Left hindlimb (tissue), 1 donor: ENCODE results near the gene FOXP2.
"Not testable (repeated sequence)": the region's sequence is repeated elsewhere in the genome, so short reads cannot be mapped to it uniquely, and the experiment has no call there.

Source experiments
- DNase-seq: peaks from one replicate; pipeline ENCODE4 v3.0.0-alpha.2; 2018

FOXP2 gene

DNA sequence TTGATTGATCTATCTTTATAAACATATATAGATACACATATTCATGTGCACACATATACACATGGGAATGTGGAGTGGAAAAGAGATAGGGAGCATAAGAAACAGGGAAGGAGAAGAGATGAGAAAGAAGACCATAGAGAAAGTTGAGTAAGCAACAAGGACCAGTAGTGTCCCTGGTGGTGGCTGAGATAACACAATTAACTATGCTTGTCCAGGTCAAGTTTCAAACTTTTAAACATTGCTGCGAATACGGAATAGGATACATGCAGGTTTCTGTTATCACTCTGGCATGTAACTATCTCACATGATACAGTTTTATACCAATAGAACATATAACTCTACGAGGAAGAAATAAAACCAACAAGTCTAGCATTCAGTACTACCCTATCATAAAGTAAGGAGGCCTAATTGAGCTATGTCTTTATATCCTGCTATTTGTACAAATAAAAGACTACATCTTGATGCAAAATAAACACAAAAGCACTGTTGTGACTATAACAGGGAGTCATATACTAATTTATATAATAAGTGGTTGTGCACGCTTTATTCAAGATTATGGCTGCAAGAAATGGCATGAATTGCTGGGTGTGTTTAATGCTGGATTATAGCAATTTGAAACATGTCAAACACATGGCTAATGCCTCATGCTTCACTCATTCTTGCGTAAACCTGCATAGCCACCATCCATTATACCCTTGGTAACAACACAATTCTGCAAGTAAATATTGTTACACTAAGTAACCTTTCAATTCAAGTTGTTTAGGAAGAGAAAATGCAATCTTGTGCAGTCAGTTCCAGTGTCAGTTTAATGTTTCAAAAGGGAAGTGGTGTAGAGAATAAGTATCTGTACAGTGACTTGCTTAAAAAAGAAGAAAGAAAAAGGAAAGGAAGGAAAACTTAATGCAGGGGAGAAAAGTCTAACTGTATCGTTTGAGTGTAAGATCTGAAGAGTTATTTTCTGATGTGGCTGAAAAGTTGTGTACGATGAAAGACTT, 8.2 kb downstream of the FOXP2 start:
- DNase-seq = no peak

DNA sequence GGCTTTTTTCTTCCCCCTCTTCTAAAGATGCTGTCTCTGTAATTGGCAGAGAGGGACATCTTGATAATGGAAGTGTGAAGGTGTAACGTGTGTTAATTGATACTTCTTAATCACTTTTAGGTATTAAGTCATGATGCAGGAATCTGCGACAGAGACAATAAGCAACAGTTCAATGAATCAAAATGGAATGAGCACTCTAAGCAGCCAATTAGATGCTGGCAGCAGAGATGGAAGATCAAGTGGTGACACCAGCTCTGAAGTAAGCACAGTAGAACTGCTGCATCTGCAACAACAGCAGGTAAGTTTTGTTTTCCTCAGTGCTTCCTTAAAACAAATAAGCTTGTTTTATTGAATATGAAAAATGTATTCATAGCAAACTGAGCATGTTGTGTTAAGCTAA, 11.8 kb downstream of the FOXP2 start:
- DNase-seq = no peak

DNA sequence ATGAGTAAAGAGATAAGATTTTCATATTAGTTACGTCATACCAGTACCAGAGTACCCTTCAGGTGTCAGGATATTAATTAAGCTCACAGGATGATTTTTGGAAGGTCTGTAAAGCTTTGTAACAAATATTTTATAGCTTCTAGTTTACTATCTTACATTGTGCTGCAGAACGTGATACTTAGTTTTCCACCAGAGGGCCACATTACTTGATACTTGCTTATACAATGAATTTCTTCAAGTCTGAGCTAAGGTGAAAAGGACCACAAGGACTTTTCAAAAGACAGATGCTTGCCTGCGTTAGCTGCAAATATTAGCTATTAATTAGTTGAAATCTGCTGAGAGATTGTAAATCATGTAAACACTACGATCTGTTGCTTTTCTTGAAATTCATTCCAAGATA, 12.2 kb downstream of the FOXP2 start:
- DNase-seq = no peak

DNA sequence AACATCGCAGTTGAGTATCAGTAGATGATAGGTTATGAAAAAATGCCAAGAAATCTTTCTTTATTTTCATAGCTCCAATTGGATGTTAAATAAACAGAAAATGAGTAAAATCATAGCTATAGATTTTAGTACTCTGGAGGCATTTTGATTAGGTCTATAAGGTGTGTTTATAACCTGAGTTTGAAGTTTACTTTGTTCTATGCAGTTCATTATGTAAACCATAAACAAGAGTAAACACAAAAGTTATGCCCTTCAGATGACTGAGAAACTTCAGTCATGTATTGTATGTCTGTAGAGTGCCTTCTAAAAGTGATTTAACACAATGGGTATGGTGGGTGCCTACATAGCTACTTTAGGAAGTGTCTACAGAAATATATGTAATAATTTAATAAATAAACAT, 13.6 kb downstream of the FOXP2 start:
- no peak for DNase-seq

DNA sequence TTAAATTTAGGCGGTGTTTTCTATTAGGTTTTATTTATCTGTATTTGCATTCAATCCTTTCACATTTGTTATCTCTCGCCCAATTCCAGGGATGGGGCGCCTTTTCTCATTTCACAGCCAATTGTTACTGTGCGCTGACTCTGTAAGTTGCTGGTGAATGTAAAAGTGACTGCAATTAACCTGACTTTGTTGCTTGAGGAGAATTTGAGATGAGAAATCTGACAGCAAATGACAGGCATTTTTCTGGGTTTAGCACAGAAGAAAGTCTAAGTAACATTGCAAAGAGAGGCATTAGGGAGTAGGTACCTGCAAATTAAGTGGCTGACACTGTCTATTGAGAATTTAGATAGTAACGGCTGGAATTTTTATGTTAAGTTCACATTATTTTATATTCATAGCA, 16.6 kb downstream of the FOXP2 start:
- DNase-seq = no peak

DNA sequence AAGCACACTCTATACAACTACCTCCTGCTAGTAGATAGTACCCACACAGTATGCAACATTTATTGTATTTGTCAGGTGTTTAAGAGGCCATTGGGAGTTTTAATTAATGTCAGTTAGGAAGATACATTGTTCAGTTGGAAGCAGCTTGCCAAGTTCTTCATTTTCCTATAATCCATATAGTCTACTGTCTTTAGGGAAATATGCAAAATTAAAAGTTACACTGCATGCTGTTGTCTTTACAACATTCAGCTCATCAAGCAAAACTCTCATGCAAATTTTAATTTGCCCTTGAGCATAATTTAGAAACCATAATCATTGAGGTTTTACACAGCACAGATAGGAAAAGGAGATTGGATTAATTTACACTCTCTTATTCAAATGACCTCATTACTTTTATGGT, 17.4 kb downstream of the FOXP2 start:
- no peak for DNase-seq

DNA sequence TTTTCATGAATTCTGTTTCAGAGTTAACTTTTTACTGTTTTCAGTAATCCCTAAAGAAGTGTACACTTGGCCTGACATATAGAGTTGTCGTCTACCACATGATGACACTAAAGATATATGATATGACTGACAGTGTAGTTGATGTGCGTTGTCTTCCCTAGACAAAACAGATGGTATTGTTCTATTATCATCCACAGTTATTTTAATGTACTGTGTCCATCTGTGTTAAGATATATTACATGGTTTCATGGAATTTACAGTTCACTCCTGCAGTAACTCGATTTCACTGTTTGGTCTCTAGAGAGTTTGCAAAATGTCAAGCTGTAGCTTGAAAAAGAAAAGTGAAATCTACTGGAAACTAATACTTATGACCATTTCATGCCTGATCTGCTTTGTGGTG, 18.1 kb downstream of the FOXP2 start:
- DNase-seq = no peak

DNA sequence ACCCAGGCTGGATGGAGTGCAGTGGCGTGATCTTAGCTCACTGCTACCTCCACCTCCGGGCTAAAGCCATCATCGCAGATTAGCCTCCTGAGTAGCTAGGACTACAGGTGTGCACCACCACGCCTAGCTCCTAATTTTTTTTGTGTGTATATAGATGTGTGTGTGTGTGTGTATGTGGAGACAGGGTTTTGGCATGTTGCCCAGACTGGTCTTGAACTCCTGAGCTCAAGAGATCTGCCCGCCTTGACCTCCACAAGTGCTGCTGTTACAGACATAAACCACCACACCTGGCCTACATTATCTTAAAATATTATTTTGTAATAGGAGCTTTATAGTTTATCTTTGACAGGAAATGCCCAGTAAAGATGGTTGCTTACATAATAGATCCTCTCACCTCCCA, 25.0 kb downstream of the FOXP2 start:
- no peak for DNase-seq

DNA sequence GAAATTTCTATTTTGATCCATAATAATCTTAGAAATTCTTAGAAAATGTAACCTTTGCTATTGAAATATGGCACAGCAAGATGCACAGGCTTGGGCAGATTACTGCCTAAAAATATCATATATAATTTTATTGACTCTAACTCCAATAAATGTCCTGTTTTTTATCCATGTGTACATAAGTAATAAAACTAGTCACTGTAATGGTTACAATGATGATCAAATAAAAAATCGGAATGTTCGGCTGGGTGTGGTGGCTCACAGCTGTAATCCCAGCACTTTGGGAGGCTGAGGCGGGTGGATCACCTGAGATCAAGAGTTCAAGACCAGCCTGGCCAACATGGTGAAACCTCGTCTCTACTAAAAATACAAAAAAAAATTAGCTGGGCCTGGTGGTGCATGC, 26.3 kb downstream of the FOXP2 start:
- DNase-seq = not testable (repeated sequence)

DNA sequence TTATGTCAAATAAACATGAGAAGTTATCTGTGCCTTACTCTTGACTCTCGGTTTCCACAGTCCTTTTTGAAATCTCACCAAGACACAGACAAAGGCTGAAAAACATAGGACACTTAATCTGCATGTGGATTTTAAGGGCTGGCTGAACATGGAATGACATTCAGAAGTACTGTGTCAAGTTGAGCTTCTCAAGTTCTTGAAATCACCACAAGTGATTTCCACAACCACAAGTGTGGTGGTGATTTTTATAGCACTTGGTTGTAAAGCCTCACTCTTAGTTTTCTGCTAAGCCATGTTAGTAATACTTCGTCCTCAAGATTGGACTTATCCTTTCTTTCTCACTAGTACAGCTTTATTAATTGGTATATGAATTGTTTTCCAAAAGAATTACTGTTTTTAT, 29.6 kb downstream of the FOXP2 start:
- DNase-seq = no peak

DNA sequence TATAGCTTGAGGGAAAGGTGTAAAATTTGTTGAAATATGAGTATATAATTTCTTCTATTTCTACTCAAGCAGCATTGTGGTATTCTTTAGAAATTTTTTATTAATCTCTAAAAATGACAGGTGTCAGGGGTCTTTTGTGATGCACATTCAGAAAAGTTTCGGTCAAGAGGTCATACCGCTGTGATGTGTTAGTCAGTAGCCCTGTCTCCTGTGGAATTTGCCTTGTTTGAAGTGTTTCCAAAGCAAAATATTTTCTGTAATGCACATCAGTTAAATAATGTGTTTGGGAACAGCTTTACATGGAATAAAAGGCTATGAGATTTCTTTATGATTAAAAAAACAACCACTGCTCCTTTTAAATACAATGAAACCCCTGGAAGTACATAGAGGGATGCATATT, 35.8 kb downstream of the FOXP2 start:
- no peak for DNase-seq

DNA sequence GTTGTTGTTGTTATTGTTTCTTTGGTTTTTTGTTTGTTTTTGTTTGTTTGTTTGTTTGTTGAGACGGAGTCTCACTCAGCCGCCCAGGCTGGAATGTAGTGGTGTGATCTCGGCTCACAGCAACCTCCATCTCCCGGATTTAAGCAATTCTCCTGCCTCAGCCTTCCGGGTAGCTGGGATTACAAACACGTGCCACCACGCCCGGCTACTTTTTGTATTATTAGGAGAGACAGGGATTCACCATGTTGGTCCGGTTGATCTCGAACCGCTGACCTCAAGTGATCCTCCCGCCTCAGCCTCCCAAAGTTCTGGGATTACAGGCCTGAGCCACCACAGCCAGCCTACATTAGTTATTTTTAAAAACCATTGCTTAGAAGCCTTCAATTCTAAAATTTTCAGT, 45.0 kb downstream of the FOXP2 start:
- no peak for DNase-seq

DNA sequence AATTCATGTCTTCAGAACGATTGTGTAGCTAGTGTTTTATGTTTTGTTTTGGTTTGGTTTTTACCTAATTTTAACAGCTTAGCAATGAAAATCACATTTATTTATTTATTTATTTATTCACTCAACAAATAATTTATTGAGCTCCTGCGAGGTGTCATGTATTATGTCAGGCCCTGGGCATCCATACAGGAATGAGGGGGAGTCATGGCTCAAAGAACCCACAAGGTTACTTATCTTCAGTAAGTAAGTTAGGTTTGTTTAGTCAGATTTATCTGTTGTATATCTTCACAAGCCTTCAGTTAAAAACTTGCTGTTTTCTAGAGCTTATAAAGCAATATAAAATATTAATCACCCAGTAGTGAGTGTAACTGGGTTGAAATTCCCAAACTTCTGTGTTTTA, 45.4 kb downstream of the FOXP2 start:
- DNase-seq = no peak

DNA sequence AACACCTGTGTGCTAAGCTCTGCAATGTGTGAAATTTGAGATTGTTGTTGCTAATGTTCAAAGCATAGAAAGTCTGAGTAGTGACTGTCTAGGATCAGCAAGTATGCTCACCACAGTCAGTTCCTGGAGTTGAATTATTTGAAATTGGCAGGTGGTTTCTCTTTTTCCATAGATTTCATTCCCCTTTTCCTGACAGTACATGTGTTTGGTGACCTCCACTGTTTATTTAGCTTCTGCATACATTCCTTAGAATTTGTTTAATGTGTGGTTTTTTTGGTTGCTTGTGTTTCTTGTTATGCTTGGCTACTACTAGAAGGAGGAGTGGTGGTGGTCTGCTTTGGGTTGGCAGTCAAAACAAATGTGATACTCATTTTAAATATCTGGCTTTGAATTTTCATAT, 52.3 kb downstream of the FOXP2 start:
- no peak for DNase-seq

DNA sequence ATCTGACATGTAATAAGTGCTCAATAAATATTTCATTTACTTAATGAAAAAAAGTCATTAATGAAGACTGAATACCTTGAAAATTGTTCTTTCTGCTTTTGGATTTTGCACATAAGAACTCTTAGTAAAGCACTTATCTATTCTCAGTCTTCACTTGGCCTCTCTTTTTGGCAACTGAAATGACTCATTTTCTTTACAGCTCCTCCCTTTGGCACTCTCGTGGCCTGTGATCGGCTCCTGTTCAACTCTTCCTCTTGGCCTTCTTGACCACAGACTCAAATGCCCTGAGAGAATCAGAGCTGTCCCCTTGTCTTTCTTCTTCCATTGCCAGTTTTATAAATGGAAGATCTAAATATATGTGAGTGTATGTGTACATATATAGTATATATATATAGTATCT, 54.2 kb downstream of the FOXP2 start:
- DNase-seq = no peak

DNA sequence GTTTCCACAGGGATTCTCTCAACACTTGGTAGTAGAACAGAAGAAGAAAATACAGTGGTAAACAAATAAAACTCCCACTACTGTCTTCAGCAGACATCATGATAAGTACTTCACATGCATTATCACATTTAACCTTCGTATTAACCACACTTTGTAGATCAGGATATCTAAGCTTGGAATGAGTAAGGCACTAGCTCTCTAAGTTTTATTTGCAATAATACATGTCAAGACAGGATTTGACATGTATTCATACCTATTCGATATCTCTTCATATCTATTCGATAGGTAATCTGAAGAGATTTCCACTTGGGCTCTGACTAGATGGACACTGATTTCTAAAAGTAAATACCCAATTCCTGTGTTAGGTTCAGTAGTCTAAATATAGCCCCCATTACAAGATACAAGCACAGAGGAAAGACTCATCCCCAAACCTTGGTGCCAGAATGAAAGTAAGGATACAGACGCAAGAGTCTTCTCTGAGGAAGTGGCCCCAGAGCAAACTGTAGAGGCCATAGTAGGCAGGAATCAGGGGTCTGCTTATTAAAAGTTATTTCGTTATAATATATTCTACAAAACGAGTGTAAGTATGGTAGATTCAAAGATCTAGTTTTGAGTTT, 58.4 kb downstream of the FOXP2 start:
- no peak for DNase-seq

DNA sequence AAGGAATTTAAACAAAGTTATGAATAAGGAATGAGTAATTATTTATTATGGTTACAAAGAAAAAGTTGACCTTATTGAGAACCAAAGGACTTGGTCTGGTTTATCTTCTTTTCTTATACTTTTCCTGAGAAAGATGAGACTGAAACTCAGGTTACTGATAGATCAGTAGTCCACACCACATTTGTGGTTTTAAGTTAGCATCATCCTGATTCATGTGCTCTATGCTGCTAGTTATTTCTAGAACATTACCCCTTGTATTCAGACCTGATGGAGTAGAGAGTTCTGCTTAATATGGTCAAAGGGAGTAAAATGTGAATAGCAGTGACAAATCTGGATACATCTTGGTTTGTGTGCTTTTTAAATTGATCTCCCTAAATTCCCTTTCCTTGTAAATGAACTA, 63.8 kb downstream of the FOXP2 start:
- DNase-seq = no peak

DNA sequence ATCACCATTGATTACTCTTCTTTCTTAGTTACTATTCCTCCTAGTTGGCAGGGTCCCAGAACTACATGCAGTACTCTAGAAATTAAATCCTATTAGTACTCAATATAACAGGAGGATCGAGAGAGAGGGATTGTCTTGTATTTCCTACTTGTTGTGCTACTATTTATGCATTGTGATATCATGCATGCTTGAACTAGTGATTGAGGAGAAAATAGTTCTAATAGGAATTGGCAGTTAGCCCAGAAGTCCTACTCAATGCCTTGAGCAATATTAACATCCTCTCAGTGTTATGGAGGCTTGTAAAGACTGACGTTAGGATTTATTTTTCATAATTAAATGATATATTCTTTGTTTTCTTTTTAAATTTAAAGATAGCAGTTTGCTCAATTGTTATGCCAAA, 67.4 kb downstream of the FOXP2 start:
- DNase-seq = no peak

DNA sequence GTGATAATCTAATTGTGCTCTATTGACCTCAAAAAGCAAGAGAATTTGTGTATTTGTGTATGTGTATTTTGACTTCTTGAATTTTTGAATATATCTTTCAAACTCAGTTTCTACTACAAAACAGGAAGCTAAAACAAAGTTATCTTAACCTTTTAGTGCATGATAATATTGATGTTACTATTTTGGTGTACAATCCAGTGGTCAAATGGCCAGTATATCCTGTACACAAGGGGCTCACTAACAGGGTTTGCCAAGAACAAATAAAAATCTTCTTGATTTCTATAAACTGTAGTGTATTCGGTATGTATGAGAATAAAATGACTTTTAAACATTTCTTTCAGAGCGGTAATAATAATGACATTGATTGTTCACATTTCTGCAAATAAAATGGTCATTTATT, 69.6 kb downstream of the FOXP2 start:
- no peak for DNase-seq

DNA sequence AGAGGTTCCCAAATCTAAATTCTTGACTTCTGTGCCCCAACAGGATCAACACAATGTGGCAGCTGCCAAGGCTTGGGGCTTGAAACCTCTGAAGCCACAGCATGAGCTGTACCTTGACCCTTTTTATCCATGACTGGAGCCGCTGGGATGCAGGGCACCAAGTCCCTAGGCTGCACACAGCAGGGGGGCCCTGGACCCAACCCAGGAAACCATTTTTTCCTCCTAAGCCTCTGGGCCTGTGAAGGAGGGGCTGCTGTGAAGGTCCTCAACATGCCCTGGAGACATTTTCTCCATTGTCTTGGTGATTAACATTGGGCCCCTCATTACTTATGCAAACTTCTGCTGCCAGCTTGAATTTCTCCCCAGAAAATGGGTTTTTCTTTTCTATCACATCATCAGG, 72.6 kb downstream of the FOXP2 start:
- DNase-seq = no peak

DNA sequence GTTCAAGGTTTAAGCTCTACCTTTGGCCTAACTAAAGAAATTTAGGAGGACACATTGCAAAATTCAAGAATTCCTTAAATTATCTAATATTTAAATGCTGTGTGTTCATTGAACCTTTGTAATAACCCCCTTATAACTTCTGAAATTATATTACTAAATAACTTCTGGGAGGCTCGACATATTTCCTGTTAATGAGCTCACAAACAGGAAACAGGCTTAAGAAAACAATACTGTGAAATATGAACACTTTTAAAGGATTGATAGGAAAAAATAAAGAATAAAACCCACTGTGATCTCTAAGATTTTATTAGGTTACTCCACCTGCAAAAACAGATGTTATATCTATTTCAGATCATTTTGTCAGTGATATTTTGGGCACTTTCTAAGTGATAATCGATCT, 74.1 kb downstream of the FOXP2 start:
- no peak for DNase-seq

DNA sequence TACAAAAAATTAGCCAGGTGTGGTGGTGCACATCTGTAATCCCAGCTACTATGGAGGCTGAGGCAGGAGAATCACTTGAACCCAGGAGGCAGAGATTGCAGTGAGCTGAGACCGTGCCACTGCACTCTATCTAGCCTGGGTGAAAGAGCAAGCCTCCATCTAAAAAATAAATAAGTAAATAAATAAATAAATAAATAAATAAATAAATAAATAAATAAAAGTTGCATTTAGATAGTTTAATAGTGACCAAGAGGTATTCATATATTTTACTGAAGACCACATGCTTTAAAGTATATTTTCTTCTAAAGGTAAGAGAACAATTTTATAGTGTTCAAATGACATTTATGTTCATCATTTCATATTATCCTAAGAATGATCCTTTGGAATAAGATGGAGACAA, 82.9 kb downstream of the FOXP2 start:
- not testable (repeated sequence) for DNase-seq

DNA sequence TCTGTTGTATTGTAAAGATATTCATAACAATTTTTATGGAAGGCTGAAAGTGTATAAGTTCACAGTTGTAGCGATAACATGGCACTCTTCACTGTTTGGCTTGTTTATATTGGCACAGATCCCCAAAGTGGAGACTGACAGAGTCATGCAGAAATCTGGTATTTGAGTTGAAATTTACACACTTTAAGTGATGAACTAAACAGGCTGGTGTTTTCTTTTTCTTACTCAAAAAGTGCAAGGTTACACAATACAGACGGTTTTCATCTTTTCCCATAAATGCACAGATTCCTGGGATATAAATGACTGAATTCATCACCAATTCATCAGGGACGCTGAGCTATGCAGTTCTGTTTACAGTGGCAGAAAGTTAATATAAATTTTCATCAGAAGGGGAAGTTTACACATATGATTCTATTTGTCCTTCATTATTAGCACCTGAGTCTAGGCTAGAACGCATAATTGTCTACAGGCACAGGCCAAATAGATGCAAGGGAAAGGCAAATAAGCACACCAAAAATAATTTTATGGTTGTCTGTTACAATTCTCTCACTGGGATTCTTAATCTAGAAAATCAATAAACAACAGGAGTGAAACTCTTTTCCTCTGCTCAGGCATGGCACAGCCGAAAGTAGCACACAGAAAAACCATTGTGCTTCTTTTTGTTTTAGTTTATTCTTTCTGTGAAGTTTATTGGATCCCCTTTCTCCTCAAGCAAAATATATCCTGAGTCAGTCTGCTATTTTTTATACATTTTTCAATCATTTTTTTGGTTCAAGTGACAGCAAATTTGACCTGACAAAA, 88.0 kb downstream of the FOXP2 start:
- no peak for DNase-seq

DNA sequence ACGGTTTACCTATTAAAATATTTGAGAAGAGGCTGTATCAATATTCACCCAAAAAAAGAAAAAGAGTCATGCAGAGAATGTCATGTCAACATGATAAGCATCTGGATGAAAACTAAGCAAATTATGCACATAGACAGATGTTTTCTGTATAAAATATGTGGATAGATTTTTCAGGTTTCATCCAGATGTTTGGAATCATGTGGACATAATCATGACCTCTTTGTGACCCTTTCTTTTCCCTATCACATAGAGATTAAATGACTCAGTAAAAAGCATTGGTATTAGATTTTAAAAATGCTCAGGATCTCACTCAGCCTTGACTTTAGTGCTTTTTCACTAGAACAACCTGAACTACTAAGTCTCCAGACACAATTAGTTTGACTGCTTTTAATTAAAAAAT, 90.0 kb downstream of the FOXP2 start:
- no peak for DNase-seq
